Calu3 (cell line): ENCODE measurements around the gene NR5A1. TPM values are rescaled to one million over a fixed set of nuclear protein-coding genes. Genes with fewer than 3 reads are reported as not detected.

Experiments used
- BruUV-seq: library from RNA; stranded (reverse); fragments of 400-500 nt; replicated peaks from 2 replicates; lab custom pipeline; 2021; lab: Mats Ljungman, UMichigan
- CTCF ChIA-PET: fragments of 300-600 bp; sonication (Branson Sonifier 250); formaldehyde crosslinking; loops from one replicate; lab custom pipeline; 2022; ENCODE audit warnings: antibody characterized with exemption; lab: Charles Lee
- DNase-seq: peaks from one replicate; pipeline ENCODE4 v3.0.0; 2022
- H3K27ac Mint-ChIP-seq: one replicate; pipeline ENCODE4 v1.8.0; 2022; ENCODE audit warnings: mixed read lengths; ENCODE audit not compliant: unreplicated experiment
- H3K27me3 Mint-ChIP-seq: one replicate; pipeline ENCODE4 v1.8.0; 2022; ENCODE audit warnings: mixed read lengths; ENCODE audit not compliant: unreplicated experiment
- H3K36me3 Mint-ChIP-seq: one replicate; pipeline ENCODE4 v1.8.0; 2022; ENCODE audit warnings: mild to moderate bottlenecking, moderate library complexity, mixed read lengths; ENCODE audit not compliant: insufficient read depth, unreplicated experiment
- H3K4me1 Mint-ChIP-seq: one replicate; pipeline ENCODE4 v1.8.0; 2022; ENCODE audit warnings: mild to moderate bottlenecking, low read depth, mixed read lengths; ENCODE audit not compliant: unreplicated experiment
- H3K4me3 Mint-ChIP-seq: one replicate; pipeline ENCODE4 v1.8.0; 2022; ENCODE audit warnings: mild to moderate bottlenecking, low read depth, moderate library complexity, mixed read lengths; ENCODE audit not compliant: unreplicated experiment
- H3K9me3 Mint-ChIP-seq: one replicate; pipeline ENCODE4 v1.8.0; 2022; ENCODE audit warnings: low read depth, mixed read lengths; ENCODE audit not compliant: unreplicated experiment
- intact Hi-C: fragments of 100-400 bp; cut with micrococcal nuclease; formaldehyde crosslinking; loops from one replicate; pipeline ENCODE4 v1.10.0; 2022; ENCODE audit not compliant: unreplicated experiment
- total RNA-seq: library from RNA; stranded (reverse); gene quantifications from 2 replicates; pipeline ENCODE4 v1.2.3, GENCODE V29; 2022
- TF ChIP-seq, protein P1 (sequence below): fragments of 200-600 bp; IDR thresholded peaks from one replicate; pipeline ENCODE4 v1.8.0; 2022; ENCODE audit warnings: antibody characterized with exemption; ENCODE audit not compliant: unreplicated experiment

The NR5A1 gene
- total RNA-seq, 1 experiment from 2014 or later: not detected

DNA sequence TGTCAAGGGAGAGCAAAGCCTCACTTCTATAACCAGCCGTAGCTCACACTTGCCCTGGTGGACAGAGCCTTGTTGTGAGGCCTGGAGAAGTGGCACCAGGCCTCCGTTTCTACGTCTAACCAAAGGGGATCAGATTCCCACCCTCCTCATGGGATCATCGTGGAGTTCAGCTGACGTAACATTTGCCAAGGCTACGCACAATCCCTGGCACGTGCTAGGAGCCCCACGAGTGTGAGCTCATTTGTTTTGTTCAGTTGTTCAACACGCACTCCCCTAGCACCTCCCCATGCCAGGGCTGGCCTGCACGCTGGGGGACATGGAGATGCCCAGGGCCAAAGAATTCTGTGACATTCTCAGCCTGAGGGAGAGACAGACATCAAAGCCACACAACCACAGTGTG lies 33.9 kb downstream of the NR5A1 start:
- Mint-ChIP-seq H3K27ac (no peak overlapping the region), H3K36me3 (no peaks in the 10 kb centered on the region), H3K9me3 (no peaks in the 10 kb centered on the region), H3K4me1 (no peaks in the 10 kb centered on the region), H3K27me3 (peaks cover 53% of the 10 kb centered on the region), H3K4me3 (no peak overlapping the region)
- CTCF ChIA-PET: no interaction called here
- TF ChIP-seq, protein P1, sequence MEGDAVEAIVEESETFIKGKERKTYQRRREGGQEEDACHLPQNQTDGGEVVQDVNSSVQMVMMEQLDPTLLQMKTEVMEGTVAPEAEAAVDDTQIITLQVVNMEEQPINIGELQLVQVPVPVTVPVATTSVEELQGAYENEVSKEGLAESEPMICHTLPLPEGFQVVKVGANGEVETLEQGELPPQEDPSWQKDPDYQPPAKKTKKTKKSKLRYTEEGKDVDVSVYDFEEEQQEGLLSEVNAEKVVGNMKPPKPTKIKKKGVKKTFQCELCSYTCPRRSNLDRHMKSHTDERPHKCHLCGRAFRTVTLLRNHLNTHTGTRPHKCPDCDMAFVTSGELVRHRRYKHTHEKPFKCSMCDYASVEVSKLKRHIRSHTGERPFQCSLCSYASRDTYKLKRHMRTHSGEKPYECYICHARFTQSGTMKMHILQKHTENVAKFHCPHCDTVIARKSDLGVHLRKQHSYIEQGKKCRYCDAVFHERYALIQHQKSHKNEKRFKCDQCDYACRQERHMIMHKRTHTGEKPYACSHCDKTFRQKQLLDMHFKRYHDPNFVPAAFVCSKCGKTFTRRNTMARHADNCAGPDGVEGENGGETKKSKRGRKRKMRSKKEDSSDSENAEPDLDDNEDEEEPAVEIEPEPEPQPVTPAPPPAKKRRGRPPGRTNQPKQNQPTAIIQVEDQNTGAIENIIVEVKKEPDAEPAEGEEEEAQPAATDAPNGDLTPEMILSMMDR: no peak
- BruUV-seq: no TSS peak
- no peak for DNase-seq
- intact Hi-C loops: no loop called here

- no peaks in the 10 kb centered on the region for H3K36me3 Mint-ChIP-seq
- CTCF ChIA-PET: no interaction called here
- H3K27me3 Mint-ChIP-seq: peaks cover 51% of the 10 kb centered on the region
- H3K4me3 Mint-ChIP-seq: no peak overlapping the region
- intact Hi-C loops: no loop called here
- TF ChIP-seq, protein P1: no peak
- BruUV-seq: no TSS peak
- H3K27ac Mint-ChIP-seq: no peak overlapping the region
- no peak for DNase-seq
- H3K4me1 Mint-ChIP-seq: no peaks in the 10 kb centered on the region
- no peaks in the 10 kb centered on the region for H3K9me3 Mint-ChIP-seq
Measured at GRCh38 chr9:124472770-124473169, 34.4 kb downstream of the NR5A1 start.

DNA sequence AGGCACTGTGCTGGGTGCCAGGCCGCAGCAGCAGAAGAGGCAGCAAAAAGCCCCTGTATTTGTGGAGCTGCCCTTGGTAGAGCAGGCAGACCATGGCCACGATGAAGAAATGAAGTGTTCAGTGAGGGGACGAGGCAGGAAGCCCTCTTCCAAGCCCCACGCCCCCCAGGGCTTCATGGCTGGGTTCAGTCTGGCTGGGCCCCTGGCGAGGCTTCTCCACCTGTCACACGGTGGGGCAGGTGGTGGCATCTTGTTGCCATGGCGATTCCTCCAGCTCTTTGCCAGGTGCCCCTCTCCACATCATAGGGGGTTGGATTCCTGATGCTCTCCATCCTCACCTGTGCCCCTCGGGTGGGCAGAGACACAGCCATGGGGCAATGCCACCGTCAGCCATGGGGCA lies 35.4 kb downstream of the NR5A1 start:
- no peak for DNase-seq
- TF ChIP-seq, protein P1: no peak
- Mint-ChIP-seq H3K4me3 (no peak overlapping the region), H3K9me3 (no peaks in the 10 kb centered on the region), H3K4me1 (no peaks in the 10 kb centered on the region), H3K27ac (no peak overlapping the region), H3K36me3 (no peaks in the 10 kb centered on the region), H3K27me3 (peaks cover 50% of the 10 kb centered on the region)
- CTCF ChIA-PET: no interaction called here
- no TSS peak for BruUV-seq
- intact Hi-C loops: no loop called here

- no peaks in the 10 kb centered on the region for H3K36me3 Mint-ChIP-seq
- no peak overlapping the region for H3K27ac Mint-ChIP-seq
- H3K9me3 Mint-ChIP-seq: no peaks in the 10 kb centered on the region
- no peak for DNase-seq
- CTCF ChIA-PET: no interaction called here
- H3K4me1 Mint-ChIP-seq: no peaks in the 10 kb centered on the region
- no TSS peak for BruUV-seq
- H3K27me3 Mint-ChIP-seq: peaks cover 50% of the 10 kb centered on the region
- intact Hi-C loops: no loop called here
- no peak overlapping the region for H3K4me3 Mint-ChIP-seq
- TF ChIP-seq, protein P1: no peak
Measured at GRCh38 chr9:124470726-124471125, 36.5 kb downstream of the NR5A1 start.
